ENCODE measurements around the gene BLOC1S4.

GRCh38 chr4:6716958-6717655 lies 1.1 kb downstream of the BLOC1S4 start:
- TF ChIP-seq, protein P1, sequence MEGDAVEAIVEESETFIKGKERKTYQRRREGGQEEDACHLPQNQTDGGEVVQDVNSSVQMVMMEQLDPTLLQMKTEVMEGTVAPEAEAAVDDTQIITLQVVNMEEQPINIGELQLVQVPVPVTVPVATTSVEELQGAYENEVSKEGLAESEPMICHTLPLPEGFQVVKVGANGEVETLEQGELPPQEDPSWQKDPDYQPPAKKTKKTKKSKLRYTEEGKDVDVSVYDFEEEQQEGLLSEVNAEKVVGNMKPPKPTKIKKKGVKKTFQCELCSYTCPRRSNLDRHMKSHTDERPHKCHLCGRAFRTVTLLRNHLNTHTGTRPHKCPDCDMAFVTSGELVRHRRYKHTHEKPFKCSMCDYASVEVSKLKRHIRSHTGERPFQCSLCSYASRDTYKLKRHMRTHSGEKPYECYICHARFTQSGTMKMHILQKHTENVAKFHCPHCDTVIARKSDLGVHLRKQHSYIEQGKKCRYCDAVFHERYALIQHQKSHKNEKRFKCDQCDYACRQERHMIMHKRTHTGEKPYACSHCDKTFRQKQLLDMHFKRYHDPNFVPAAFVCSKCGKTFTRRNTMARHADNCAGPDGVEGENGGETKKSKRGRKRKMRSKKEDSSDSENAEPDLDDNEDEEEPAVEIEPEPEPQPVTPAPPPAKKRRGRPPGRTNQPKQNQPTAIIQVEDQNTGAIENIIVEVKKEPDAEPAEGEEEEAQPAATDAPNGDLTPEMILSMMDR (IDR thresholded peaks at IDR 0.05; ENCODE audit: low read length): no peak
- no peak for TF ChIP-seq EZH2 (IDR thresholded peaks at IDR 0.05; ENCODE audit: borderline replicate concordance, low read length)

Measured in OCI-LY1 (cell line).